HEK293 (cell line): Measurements from ENCODE around the gene CHSY1.

Experiments
- CTCF ChIA-PET: fragments of 350-600 bp; formaldehyde crosslinking; extraction: SDS; loops from one replicate; lab custom pipeline; 2021; ENCODE audit warnings: antibody characterized with exemption; lab: Yijun Ruan, JAX
- POLR2A ChIA-PET: fragments of 300-600 bp; formaldehyde crosslinking; extraction: SDS; loops from one replicate; lab custom pipeline; 2020; ENCODE audit warnings: antibody characterized with exemption, inconsistent platforms; lab: Yijun Ruan, JAX
- H3K27ac ChIP-seq: fragments of 200-500 bp; sonication (Bioruptor generic); 2 replicates; pipeline ENCODE4 v1.5.1; 2014; ENCODE audit warnings: low read depth, low read length, control low read depth, inconsistent platforms; ENCODE audit errors: extremely low read depth
- H3K36me3 ChIP-seq, 2 experiments: fragments of 200-500 bp in 1 of 2; sonication (Bioruptor generic) in 1 of 2; 1 replicate in 1 of 2; 2 replicates in 1 of 2; pipeline ENCODE4 v1.5.1; 2014 to 2017; ENCODE audit warnings: inconsistent platforms in 2 of 2, low read length in 2 of 2; ENCODE audit not compliant: control insufficient read depth in 2 of 2, insufficient read depth in 1 of 2
- H3K4me1 ChIP-seq: fragments of 200-500 bp; sonication (Bioruptor generic); 2 replicates; pipeline ENCODE4 v1.5.1; 2014; ENCODE audit warnings: mild to moderate bottlenecking, low read length, inconsistent platforms; ENCODE audit not compliant: control insufficient read depth, insufficient read depth
- H3K4me3 ChIP-seq: 2 replicates; pipeline ENCODE4 v1.5.1; 2011; ENCODE audit warnings: low read depth, mild to moderate bottlenecking, control low read depth, low read length, moderate library complexity
- H3K9me3 ChIP-seq: fragments of 200-500 bp; sonication (Bioruptor generic); 2 replicates; pipeline ENCODE4 v1.5.1; 2014; ENCODE audit warnings: low read depth, low read length, inconsistent platforms; ENCODE audit not compliant: control insufficient read depth, insufficient read depth
- BCL11B ChIP-seq: fragments of 450-650 bp; formaldehyde crosslinking; IDR thresholded peaks from 2 replicates; pipeline ENCODE4 v1.5.1; 2016; ENCODE audit warnings: low read depth, missing biosample characterization, missing genetic modification characterization
- FEZF1 ChIP-seq: fragments of 450-650 bp; formaldehyde crosslinking; IDR thresholded peaks from 2 replicates; pipeline ENCODE4 v1.5.1; 2016; ENCODE audit warnings: missing biosample characterization, missing genetic modification characterization
- PRDM1 ChIP-seq: fragments of 450-650 bp; formaldehyde crosslinking; IDR thresholded peaks from 2 replicates; pipeline ENCODE4; 2016; ENCODE audit warnings: missing biosample characterization, missing genetic modification characterization
- SCRT1 ChIP-seq: fragments of 450-650 bp; formaldehyde crosslinking; IDR thresholded peaks from 2 replicates; pipeline ENCODE4 v1.5.1; 2016; ENCODE audit warnings: missing biosample characterization, missing genetic modification characterization, borderline replicate concordance
- ZNF133 ChIP-seq: fragments of 450-650 bp; formaldehyde crosslinking; IDR thresholded peaks from 2 replicates; pipeline ENCODE4 v1.5.1; 2016; ENCODE audit warnings: missing biosample characterization, missing genetic modification characterization
- ZNF146 ChIP-seq: fragments of 450-650 bp; formaldehyde crosslinking; IDR thresholded peaks from 2 replicates; pipeline ENCODE4 v1.5.1; 2016; ENCODE audit warnings: missing biosample characterization, missing genetic modification characterization
- ZNF223 ChIP-seq: fragments of 450-650 bp; formaldehyde crosslinking; IDR thresholded peaks from 2 replicates; pipeline ENCODE4 v1.5.1; 2016; ENCODE audit warnings: missing biosample characterization, missing genetic modification characterization
- ZNF23 ChIP-seq: fragments of 450-650 bp; formaldehyde crosslinking; IDR thresholded peaks from 2 replicates; pipeline ENCODE4 v1.5.1; 2016; ENCODE audit warnings: missing biosample characterization, missing genetic modification characterization, borderline replicate concordance
- ZNF394 ChIP-seq: fragments of 450-650 bp; formaldehyde crosslinking; IDR thresholded peaks from 2 replicates; pipeline ENCODE4 v1.5.1; 2016; ENCODE audit warnings: missing biosample characterization, missing genetic modification characterization, mild to moderate bottlenecking, moderate library complexity, borderline replicate concordance
- ZNF654 ChIP-seq: fragments of 450-650 bp; formaldehyde crosslinking; IDR thresholded peaks from 2 replicates; pipeline ENCODE4 v1.5.1; 2016; ENCODE audit warnings: low read depth, missing biosample characterization, missing genetic modification characterization
- ZNF670 ChIP-seq: fragments of 450-650 bp; formaldehyde crosslinking; IDR thresholded peaks from 2 replicates; pipeline ENCODE4 v1.5.1; 2016; ENCODE audit warnings: missing biosample characterization, missing genetic modification characterization, low read depth
- ZNF776 ChIP-seq: fragments of 450-650 bp; formaldehyde crosslinking; IDR thresholded peaks from 2 replicates; pipeline ENCODE4 v1.5.0; 2017; ENCODE audit warnings: missing biosample characterization, missing genetic modification characterization, borderline replicate concordance
- TF ChIP-seq, protein P1 (sequence below): fragments of 450-650 bp; formaldehyde crosslinking; IDR thresholded peaks from 2 replicates; pipeline ENCODE4 v1.5.1; 2017; ENCODE audit warnings: missing biosample characterization, missing genetic modification characterization
- TF ChIP-seq, protein P2 (sequence below): fragments of 450-650 bp; formaldehyde crosslinking; IDR thresholded peaks from 2 replicates; pipeline ENCODE4 v1.5.1; 2016; ENCODE audit warnings: missing biosample characterization, missing genetic modification characterization
- TF ChIP-seq, protein P3 (sequence below): fragments of 450-650 bp; formaldehyde crosslinking; IDR thresholded peaks from 2 replicates; pipeline ENCODE4 v1.5.1; 2016; ENCODE audit warnings: missing biosample characterization, missing genetic modification characterization
- TF ChIP-seq, protein P4 (sequence below): fragments of 450-650 bp; formaldehyde crosslinking; IDR thresholded peaks from 2 replicates; pipeline ENCODE4 v1.5.1; 2016; ENCODE audit warnings: missing biosample characterization, missing genetic modification characterization, low read depth

CHSY1 gene

DNA sequence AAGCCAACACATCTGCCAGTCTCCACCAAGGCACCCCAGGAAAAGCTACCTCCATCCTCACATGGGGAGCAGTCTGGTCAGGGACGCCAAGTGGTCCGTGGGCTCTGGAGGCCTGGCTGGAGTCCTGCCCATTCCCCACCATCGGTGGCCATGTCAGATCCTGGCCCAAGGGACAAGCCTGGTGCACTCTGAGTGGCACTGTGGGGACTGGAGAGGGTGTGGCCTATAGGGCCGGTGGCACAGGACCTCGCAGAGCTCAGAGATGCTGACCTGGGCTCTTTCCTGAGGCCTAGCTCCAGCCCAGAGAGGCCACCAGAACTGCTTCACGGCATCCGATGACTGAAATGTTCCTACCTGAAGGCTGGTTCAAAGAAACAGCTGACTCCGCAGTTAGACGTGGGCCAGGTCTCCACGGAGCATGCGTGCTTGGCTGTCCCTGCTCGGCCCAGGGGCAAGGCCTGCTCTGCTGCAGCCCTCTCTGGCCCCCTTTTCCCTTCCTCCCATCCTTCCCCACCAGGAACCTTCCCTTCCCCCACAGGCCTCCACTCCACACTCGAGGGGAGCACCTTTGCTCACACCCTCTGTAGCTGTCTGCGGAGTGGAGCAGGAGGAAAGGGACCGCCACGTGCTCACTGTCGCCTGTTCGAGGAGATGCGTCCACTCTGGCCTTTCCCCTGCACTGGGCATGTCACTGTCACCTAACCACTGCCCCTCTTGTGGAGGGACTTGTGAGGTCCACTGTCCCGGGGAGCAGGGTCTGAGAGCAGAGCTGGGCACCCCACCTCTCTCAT is 119.3 kb downstream of the CHSY1 start:
- Histone ChIP-seq H3K4me3 (no peak overlapping the region), H3K9me3 (no peaks in the 10 kb centered on the region), H3K27ac (no peak overlapping the region), H3K36me3 (no peaks in the 10 kb centered on the region), H3K4me1 (no peaks in the 10 kb centered on the region)
- ChIA-PET POLR2A (interaction anchor here (1.2 kb wide), 1 partner anchor 10 kb away, joined by 3 read pairs; no protein-coding TSS in a partner anchor), CTCF (interaction anchor here (0.7 to 1.4 kb wide), 3 partner anchors 21 to 135 kb away, joined by 4 to 5 read pairs (median 4); no protein-coding TSS in a partner anchor)
- TF ChIP-seq ZNF654 (no peak), ZNF670 (no peak)
- TF ChIP-seq, protein P1, sequence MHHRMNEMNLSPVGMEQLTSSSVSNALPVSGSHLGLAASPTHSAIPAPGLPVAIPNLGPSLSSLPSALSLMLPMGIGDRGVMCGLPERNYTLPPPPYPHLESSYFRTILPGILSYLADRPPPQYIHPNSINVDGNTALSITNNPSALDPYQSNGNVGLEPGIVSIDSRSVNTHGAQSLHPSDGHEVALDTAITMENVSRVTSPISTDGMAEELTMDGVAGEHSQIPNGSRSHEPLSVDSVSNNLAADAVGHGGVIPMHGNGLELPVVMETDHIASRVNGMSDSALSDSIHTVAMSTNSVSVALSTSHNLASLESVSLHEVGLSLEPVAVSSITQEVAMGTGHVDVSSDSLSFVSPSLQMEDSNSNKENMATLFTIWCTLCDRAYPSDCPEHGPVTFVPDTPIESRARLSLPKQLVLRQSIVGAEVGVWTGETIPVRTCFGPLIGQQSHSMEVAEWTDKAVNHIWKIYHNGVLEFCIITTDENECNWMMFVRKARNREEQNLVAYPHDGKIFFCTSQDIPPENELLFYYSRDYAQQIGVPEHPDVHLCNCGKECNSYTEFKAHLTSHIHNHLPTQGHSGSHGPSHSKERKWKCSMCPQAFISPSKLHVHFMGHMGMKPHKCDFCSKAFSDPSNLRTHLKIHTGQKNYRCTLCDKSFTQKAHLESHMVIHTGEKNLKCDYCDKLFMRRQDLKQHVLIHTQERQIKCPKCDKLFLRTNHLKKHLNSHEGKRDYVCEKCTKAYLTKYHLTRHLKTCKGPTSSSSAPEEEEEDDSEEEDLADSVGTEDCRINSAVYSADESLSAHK: no peak
- TF ChIP-seq, protein P2, sequence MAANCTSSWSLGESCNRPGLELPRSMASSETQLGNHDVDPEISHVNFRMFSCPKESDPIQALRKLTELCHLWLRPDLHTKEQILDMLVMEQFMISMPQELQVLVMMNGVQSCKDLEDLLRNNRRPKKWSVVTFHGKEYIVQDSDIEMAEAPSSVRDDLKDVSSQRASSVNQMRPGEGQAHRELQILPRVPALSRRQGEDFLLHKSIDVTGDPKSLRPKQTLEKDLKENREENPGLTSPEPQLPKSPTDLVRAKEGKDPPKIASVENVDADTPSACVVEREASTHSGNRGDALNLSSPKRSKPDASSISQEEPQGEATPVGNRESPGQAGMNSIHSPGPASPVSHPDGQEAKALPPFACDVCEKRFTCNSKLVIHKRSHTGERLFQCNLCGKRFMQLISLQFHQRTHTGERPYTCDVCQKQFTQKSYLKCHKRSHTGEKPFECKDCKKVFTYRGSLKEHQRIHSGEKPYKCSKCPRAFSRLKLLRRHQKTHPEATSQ: no peak

DNA sequence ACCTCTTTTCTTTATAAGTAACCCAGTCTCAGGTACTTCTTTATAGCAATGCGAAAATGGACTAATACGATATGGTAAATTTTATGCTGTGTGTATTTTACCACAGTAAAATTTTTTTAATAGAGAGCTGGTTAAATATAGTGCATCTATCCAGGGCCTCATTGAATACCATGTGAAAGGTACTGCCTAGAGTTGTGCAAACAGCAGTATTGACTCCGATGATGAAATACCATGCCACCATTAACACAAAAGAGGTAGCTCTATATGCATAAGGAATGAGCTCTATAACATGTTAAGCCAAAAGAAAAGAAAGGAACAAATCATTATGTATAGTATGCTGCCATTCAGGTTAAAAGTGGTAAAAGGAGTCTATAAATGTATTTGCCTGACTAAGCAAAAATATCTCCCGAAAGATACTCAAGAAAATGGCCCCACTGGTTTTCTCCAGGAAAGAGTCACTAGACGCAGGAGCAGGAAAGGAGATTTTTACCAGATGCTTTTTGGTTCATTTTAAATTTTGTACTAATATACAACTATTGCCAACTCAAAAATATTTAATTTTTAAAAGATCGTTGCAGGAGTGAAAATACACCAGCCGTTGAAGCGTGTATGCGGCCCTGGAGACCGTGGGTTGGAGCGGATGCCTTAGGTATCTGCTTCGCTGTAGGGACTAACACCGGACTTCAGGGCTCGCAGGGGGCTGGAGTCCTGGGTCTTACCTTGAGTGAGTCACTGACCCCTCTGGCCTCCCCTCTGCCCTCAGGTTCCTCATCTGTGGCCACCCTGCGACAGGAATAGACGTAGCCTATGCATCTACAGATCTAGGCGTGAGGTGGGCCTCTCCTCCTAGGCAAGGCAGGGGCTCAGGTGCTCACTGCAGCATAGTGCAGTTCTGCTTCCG is 120.1 kb downstream of the CHSY1 start:
- CTCF ChIA-PET: interaction anchor here (1.3 to 1.4 kb wide), 2 partner anchors 21 to 123 kb away, joined by 4 to 5 read pairs; no protein-coding TSS in a partner anchor
- H3K36me3 ChIP-seq: no peaks in the 10 kb centered on the region
- no peaks in the 10 kb centered on the region for H3K9me3 ChIP-seq
- H3K4me3 ChIP-seq: no peak overlapping the region
- TF ChIP-seq PRDM1 (no peak), ZNF133 (tag by site-specific recombination) (no peak), ZNF776 (tag by site-specific recombination) (no peak), ZNF394 (tag by site-specific recombination) (no peak), FEZF1 (tag by site-specific recombination) (no peak), SCRT1 (no peak), BCL11B (no peak), ZNF146 (tag by site-specific recombination) (no peak), ZNF223 (tag by site-specific recombination) (no peak), ZNF23 (no peak)
- TF ChIP-seq, protein P3, sequence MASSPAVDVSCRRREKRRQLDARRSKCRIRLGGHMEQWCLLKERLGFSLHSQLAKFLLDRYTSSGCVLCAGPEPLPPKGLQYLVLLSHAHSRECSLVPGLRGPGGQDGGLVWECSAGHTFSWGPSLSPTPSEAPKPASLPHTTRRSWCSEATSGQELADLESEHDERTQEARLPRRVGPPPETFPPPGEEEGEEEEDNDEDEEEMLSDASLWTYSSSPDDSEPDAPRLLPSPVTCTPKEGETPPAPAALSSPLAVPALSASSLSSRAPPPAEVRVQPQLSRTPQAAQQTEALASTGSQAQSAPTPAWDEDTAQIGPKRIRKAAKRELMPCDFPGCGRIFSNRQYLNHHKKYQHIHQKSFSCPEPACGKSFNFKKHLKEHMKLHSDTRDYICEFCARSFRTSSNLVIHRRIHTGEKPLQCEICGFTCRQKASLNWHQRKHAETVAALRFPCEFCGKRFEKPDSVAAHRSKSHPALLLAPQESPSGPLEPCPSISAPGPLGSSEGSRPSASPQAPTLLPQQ: no peak
- TF ChIP-seq, protein P4, sequence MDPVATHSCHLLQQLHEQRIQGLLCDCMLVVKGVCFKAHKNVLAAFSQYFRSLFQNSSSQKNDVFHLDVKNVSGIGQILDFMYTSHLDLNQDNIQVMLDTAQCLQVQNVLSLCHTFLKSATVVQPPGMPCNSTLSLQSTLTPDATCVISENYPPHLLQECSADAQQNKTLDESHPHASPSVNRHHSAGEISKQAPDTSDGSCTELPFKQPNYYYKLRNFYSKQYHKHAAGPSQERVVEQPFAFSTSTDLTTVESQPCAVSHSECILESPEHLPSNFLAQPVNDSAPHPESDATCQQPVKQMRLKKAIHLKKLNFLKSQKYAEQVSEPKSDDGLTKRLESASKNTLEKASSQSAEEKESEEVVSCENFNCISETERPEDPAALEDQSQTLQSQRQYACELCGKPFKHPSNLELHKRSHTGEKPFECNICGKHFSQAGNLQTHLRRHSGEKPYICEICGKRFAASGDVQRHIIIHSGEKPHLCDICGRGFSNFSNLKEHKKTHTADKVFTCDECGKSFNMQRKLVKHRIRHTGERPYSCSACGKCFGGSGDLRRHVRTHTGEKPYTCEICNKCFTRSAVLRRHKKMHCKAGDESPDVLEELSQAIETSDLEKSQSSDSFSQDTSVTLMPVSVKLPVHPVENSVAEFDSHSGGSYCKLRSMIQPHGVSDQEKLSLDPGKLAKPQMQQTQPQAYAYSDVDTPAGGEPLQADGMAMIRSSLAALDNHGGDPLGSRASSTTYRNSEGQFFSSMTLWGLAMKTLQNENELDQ: no peak
- POLR2A ChIA-PET: interaction anchor here (1.2 kb wide), 1 partner anchor 11 kb away, joined by 3 read pairs; no protein-coding TSS in a partner anchor
- peaks cover 7% of the 10 kb centered on the region for H3K4me1 ChIP-seq
- H3K27ac ChIP-seq: no peak overlapping the region
